Neuronal stem cell (in vitro differentiated cells): ENCODE data around the gene EFCAB5.

Source experiments
- DNase-seq: peaks from one replicate; pipeline ENCODE4 v3.0.0-alpha.2; 2013; ENCODE audit warnings: low spot score
- H2AFZ ChIP-seq: one replicate; pipeline ENCODE4 v1.6.1; 2013; ENCODE audit warnings: mild to moderate bottlenecking, low read length, inconsistent platforms
- H2AK5ac ChIP-seq: 2 replicates; pipeline ENCODE4 v1.6.1; 2013; ENCODE audit warnings: low read depth, mild to moderate bottlenecking, inconsistent platforms, low read length, moderate library complexity, mixed read lengths
- H2BK120ac ChIP-seq: 2 replicates; pipeline ENCODE4 v1.6.1; 2013; ENCODE audit warnings: low read depth, mild to moderate bottlenecking, inconsistent platforms, low read length, moderate library complexity, mixed read lengths
- H2BK12ac ChIP-seq: one replicate; pipeline ENCODE4 v1.6.1; 2013; ENCODE audit warnings: low read length, inconsistent platforms
- H2BK15ac ChIP-seq: 2 replicates; pipeline ENCODE4 v1.6.1; 2013; ENCODE audit warnings: mild to moderate bottlenecking, low read length, inconsistent platforms, mixed read lengths
- H2BK5ac ChIP-seq: one replicate; pipeline ENCODE4 v1.6.1; 2013; ENCODE audit warnings: inconsistent platforms, mild to moderate bottlenecking, low read length, moderate library complexity
- H3K14ac ChIP-seq: one replicate; pipeline ENCODE4 v1.6.1; 2013; ENCODE audit warnings: low read length, inconsistent platforms
- H3K18ac ChIP-seq: 2 replicates; pipeline ENCODE4 v1.6.1; 2013; ENCODE audit warnings: low read length, inconsistent platforms
- H3K23ac ChIP-seq: 2 replicates; pipeline ENCODE4 v1.6.1; 2013; ENCODE audit warnings: low read depth, mild to moderate bottlenecking, mixed read lengths, low read length, inconsistent platforms; ENCODE audit not compliant: poor library complexity
- H3K27ac ChIP-seq: replicated peaks from 3 replicates; pipeline ENCODE4 v1.5.1; 2013; ENCODE audit warnings: low read length, inconsistent platforms
- H3K27me3 ChIP-seq, 3 experiments: 2 replicates each; pipeline ENCODE4 v1.6.1; 2013; ENCODE audit warnings: low read length in 3 of 3, mild to moderate bottlenecking in 2 of 3, inconsistent platforms in 1 of 3, low read depth in 1 of 3, mixed read lengths in 1 of 3, moderate library complexity in 1 of 3; ENCODE audit not compliant: control insufficient read depth in 3 of 3, insufficient read depth in 3 of 3
- H3K36me3 ChIP-seq, 2 donors: replicated peaks in 1 of 2; 2 replicates each; pipeline ENCODE4 v1.6.1; 2013; ENCODE audit warnings: low read length in 2 of 2; ENCODE audit not compliant: control insufficient read depth in 2 of 2, insufficient read depth in 2 of 2
- H3K4ac ChIP-seq: 2 replicates; pipeline ENCODE4 v1.6.1; 2013; ENCODE audit warnings: inconsistent platforms, mild to moderate bottlenecking, low read length, moderate library complexity
- H3K4me1 ChIP-seq, 2 donors: 1 replicate in 1 of 2; 2 replicates in 1 of 2; pipeline ENCODE4 v1.6.1; 2013; ENCODE audit warnings: low read length in 2 of 2, low read depth in 1 of 2; ENCODE audit not compliant: control insufficient read depth in 2 of 2, insufficient read depth in 1 of 2
- H3K4me2 ChIP-seq: one replicate; pipeline ENCODE4 v1.6.1; 2013; ENCODE audit warnings: mild to moderate bottlenecking, low read length, inconsistent platforms; ENCODE audit not compliant: insufficient read depth, poor library complexity, severe bottlenecking
- H3K4me3 ChIP-seq, 2 donors: 2 replicates each; pipeline ENCODE4 v1.5.1; 2013; ENCODE audit warnings: low read length in 2 of 2, mild to moderate bottlenecking in 2 of 2, inconsistent platforms in 1 of 2, moderate library complexity in 1 of 2
- H3K79me1 ChIP-seq: one replicate; pipeline ENCODE4 v1.6.1; 2013; ENCODE audit warnings: low read depth, mild to moderate bottlenecking, inconsistent platforms, low read length, moderate library complexity
- H3K9ac ChIP-seq: one replicate; pipeline ENCODE4 v1.6.1; 2013; ENCODE audit warnings: mild to moderate bottlenecking, low read depth, low read length, inconsistent platforms; ENCODE audit not compliant: poor library complexity
- H3K9me3 ChIP-seq, 2 donors: replicated peaks in 1 of 2; 2 replicates each; pipeline versions ENCODE3 to v1.6.1; 2013; ENCODE audit warnings: low read length in 2 of 2, mild to moderate bottlenecking in 2 of 2, inconsistent platforms in 1 of 2, low read depth in 1 of 2, mixed read lengths in 1 of 2, moderate library complexity in 1 of 2; ENCODE audit not compliant: control insufficient read depth in 2 of 2, insufficient read depth in 1 of 2
- H4K8ac ChIP-seq: one replicate; pipeline ENCODE4 v1.6.1; 2013; ENCODE audit warnings: low read depth, mild to moderate bottlenecking, inconsistent platforms, low read length, moderate library complexity
- H4K91ac ChIP-seq: one replicate; pipeline ENCODE4 v1.6.1; 2013; ENCODE audit warnings: low read length, low read depth, mild to moderate bottlenecking, inconsistent platforms; ENCODE audit not compliant: poor library complexity
- WGBS, 2 donors: extraction: QIAGEN DNeasy Blood & Tissue Kit; methylation state at CpG; one replicate each; pipeline ENCODE4 v1.1.7; 2013; ENCODE audit warnings: missing lambda C conversion rate in 2 of 2, mixed read lengths in 1 of 2; ENCODE audit not compliant: insufficient read length in 2 of 2, insufficient replicate concordance in 1 of 2; ENCODE audit errors: extremely low coverage in 2 of 2; 5-methylcytosine and 5-hydroxymethylcytosine counted together

The EFCAB5 gene

GRCh38 chr17:29905086-29905878 lies 36.2 kb upstream of the EFCAB5 start:
- no peak overlapping the region for H2AK5ac ChIP-seq
- no peak for DNase-seq
- H2BK120ac ChIP-seq: no peak overlapping the region
- no peak overlapping the region for H3K9ac ChIP-seq
- H3K18ac ChIP-seq: no peak overlapping the region
- no CpG with 5 or more reads among the region's 3 CpGs for WGBS, 2 donors
- H2BK12ac ChIP-seq: no peak overlapping the region
- no peaks in the 10 kb centered on the region for H3K4me1 ChIP-seq
- no peak overlapping the region for H3K23ac ChIP-seq
- no peak overlapping the region for H3K27ac ChIP-seq
- H3K14ac ChIP-seq: no peak overlapping the region
- H3K4ac ChIP-seq: no peak overlapping the region
- no peak overlapping the region for H4K91ac ChIP-seq
- H4K8ac ChIP-seq: no peak overlapping the region
- H2AFZ ChIP-seq: no peak overlapping the region
- peaks cover 8 to 9% of the 10 kb centered on the region in 2 donors for H3K9me3 ChIP-seq
- no peak overlapping the region for H2BK5ac ChIP-seq
- H3K4me3 ChIP-seq: peak overlapping the region in 1 of 2 donors; percentile 55
- no peak overlapping the region for H3K4me2 ChIP-seq
- H3K36me3 ChIP-seq: no peaks in the 10 kb centered on the region
- H3K27me3 ChIP-seq: no peaks in the 10 kb centered on the region
- H2BK15ac ChIP-seq: no peak overlapping the region
- peaks cover 5% of the 10 kb centered on the region for H3K79me1 ChIP-seq

- Histone ChIP-seq H3K27me3 (no peaks in the 10 kb centered on the region), H3K4me3 (no peak overlapping the region), H3K79me1 (peaks cover 5% of the 10 kb centered on the region), H2BK5ac (no peak overlapping the region), H3K4ac (no peak overlapping the region), H3K18ac (no peak overlapping the region), H3K23ac (no peak overlapping the region), H2AK5ac (no peak overlapping the region), H3K9me3 (peaks cover 8 to 9% of the 10 kb centered on the region in 2 donors), H3K9ac (no peak overlapping the region), H2BK15ac (no peak overlapping the region), H3K27ac (no peak overlapping the region), H3K4me2 (no peak overlapping the region), H3K4me1 (no peaks in the 10 kb centered on the region), H2BK120ac (no peak overlapping the region), H3K36me3 (no peaks in the 10 kb centered on the region), H4K8ac (no peak overlapping the region), H2AFZ (no peak overlapping the region), H2BK12ac (no peak overlapping the region), H4K91ac (no peak overlapping the region), H3K14ac (no peak overlapping the region)
- WGBS, 2 donors: no CpG with 5 or more reads among the region's 3 CpGs
- DNase-seq: no peak
Measured at GRCh38 chr17:29905879-29906167, 35.6 kb upstream of the EFCAB5 start.

GRCh38 chr17:29906969-29907368 lies 34.5 kb upstream of the EFCAB5 start:
- no peak overlapping the region for H2BK15ac ChIP-seq

GRCh38 chr17:29909236-29910003 lies 32.0 kb upstream of the EFCAB5 start:
- Histone ChIP-seq H3K18ac (no peak overlapping the region), H2BK120ac (no peak overlapping the region), H3K23ac (no peak overlapping the region), H3K4me2 (no peak overlapping the region), H3K4ac (no peak overlapping the region), H2AK5ac (no peak overlapping the region), H4K8ac (no peak overlapping the region), H3K36me3 (no peaks in the 10 kb centered on the region), H2BK12ac (no peak overlapping the region), H3K27me3 (no peaks in the 10 kb centered on the region), H3K14ac (no peak overlapping the region), H2AFZ (no peak overlapping the region), H3K79me1 (peaks cover 5% of the 10 kb centered on the region), H2BK5ac (no peak overlapping the region), H3K27ac (no peak overlapping the region), H3K9ac (no peak overlapping the region), H4K91ac (no peak overlapping the region), H2BK15ac (no peak overlapping the region), H3K9me3 (peaks cover 8 to 9% of the 10 kb centered on the region in 2 donors), H3K4me1 (no peaks in the 10 kb centered on the region), H3K4me3 (no peak overlapping the region)
- no peak for DNase-seq
- WGBS, 2 donors: no CpG with 5 or more reads among the region's 6 CpGs

More at GRCh38 chr17:29906969-29907368, 34.5 kb upstream of the EFCAB5 start:
- H2AK5ac ChIP-seq: no peak overlapping the region
- no peak overlapping the region for H2BK5ac ChIP-seq
- H2BK120ac ChIP-seq: no peak overlapping the region
- no peak overlapping the region for H3K9ac ChIP-seq
- H3K4me1 ChIP-seq: no peaks in the 10 kb centered on the region
- H4K91ac ChIP-seq: no peak overlapping the region
- no CpG with 5 or more reads among the region's 2 CpGs for WGBS, 2 donors
- no peak overlapping the region for H3K14ac ChIP-seq
- no peak overlapping the region for H2BK12ac ChIP-seq
- H3K36me3 ChIP-seq: no peaks in the 10 kb centered on the region
- no peak overlapping the region for H2AFZ ChIP-seq
- no peak for DNase-seq
- no peak overlapping the region for H3K4me2 ChIP-seq
- no peak overlapping the region for H4K8ac ChIP-seq
- no peak overlapping the region for H3K18ac ChIP-seq
- peaks cover 5% of the 10 kb centered on the region for H3K79me1 ChIP-seq
- peaks cover 8 to 9% of the 10 kb centered on the region in 2 donors for H3K9me3 ChIP-seq
- no peaks in the 10 kb centered on the region for H3K27me3 ChIP-seq
- H3K4me3 ChIP-seq: no peak overlapping the region
- H3K23ac ChIP-seq: no peak overlapping the region
- no peak overlapping the region for H3K27ac ChIP-seq
- H3K4ac ChIP-seq: no peak overlapping the region
